GM10266 (cell line): Measurements from ENCODE around the gene CMC1.

Experiments used
- DNase-seq: peaks from one replicate; pipeline ENCODE4 v3.0.0; 2012; ENCODE audit errors: extremely low spot score
- CTCF ChIP-seq: IDR thresholded peaks from 2 replicates; pipeline ENCODE4 v1.5.1; 2012; ENCODE audit warnings: mild to moderate bottlenecking, low read depth; ENCODE audit not compliant: control insufficient read depth, insufficient read depth; ENCODE audit errors: missing control alignments

CMC1 gene

GRCh38 chr3:28347374-28348264 lies 106.2 kb downstream of the CMC1 start:
- no peak for DNase-seq
- TF ChIP-seq CTCF = no peak

- no peak for TF ChIP-seq CTCF
- DNase-seq = no peak
These were observed 106.8 kb downstream of the CMC1 start for GRCh38 chr3:28348265-28348628.

GRCh38 chr3:28348629-28349468 lies 107.4 kb downstream of the CMC1 start, which contains the start of the genes AZI2 and ZCWPW2:
Gene AZI2 (minus strand): TSS chr3:28348824. CDS start chr3:28340617, 8,207 bp downstream.
Gene ZCWPW2 (plus strand): TSS chr3:28348721. CDS start chr3:28413069, 64,348 bp downstream.
- TF ChIP-seq CTCF = peak; percentile 22
- DNase-seq = peak; percentile 80

- no peak for TF ChIP-seq CTCF
- no peak for DNase-seq
These were observed 108.1 kb downstream of the CMC1 start for GRCh38 chr3:28349469-28350000.
